PC-3 (cell line): ENCODE measurements around the gene RAD50. TPM values are rescaled to one million over a fixed set of nuclear protein-coding genes. Genes with fewer than 3 reads are reported as not detected.
"Not testable (repeated sequence)": the region's sequence is repeated elsewhere in the genome, so short reads cannot be mapped to it uniquely, and the experiment has no call there.

Source experiments
- ATAC-seq: fragments of 200-7000 bp; cut with Tn5 transposase; 2 replicates; pipeline ENCODE4 v1.9.1; 2020; ENCODE audit warnings: mild to moderate bottlenecking, moderate library complexity
- Bru-seq: library from RNA; stranded (reverse); fragments of 400-500 nt; gene quantifications from one replicate; lab custom pipeline; 2021; lab: Mats Ljungman, UMichigan
- BruChase-seq, 2 experiments: library from RNA; stranded (reverse); fragments of 400-500 nt; gene quantifications; one replicate each; lab custom pipeline; 2021; lab: Mats Ljungman, UMichigan
- BruUV-seq: library from RNA; stranded (reverse); fragments of 400-500 nt; replicated peaks from 2 replicates; lab custom pipeline; 2021; lab: Mats Ljungman, UMichigan
- CTCF ChIA-PET: fragments of 300-600 bp; sonication (Branson Sonifier 250); formaldehyde crosslinking; loops from one replicate; lab custom pipeline; 2022; ENCODE audit warnings: antibody characterized with exemption; lab: Charles Lee
- POLR2A ChIA-PET: fragments of 300-600 bp; sonication (Branson Sonifier 250); formaldehyde crosslinking; loops from one replicate; lab custom pipeline; 2022; ENCODE audit warnings: antibody characterized with exemption; ENCODE audit not compliant: unreplicated experiment; lab: Charles Lee
- DNase-seq: peaks from one replicate; pipeline ENCODE4 v3.0.0-alpha.2; 2015
- H2AFZ ChIP-seq: fragments of 300-600 bp; sonication (generic); 2 replicates; pipeline ENCODE4 v1.6.0; 2016; ENCODE audit warnings: antibody characterized with exemption, low read length
- H3F3A ChIP-seq: fragments of 300-600 bp; sonication (generic); one replicate; pipeline ENCODE4 v1.6.0; 2017; ENCODE audit warnings: antibody characterized with exemption, low read length, control low read depth, mild to moderate bottlenecking; ENCODE audit not compliant: unreplicated experiment
- H3K27ac ChIP-seq: fragments of 300-600 bp; sonication (generic); 2 replicates; pipeline ENCODE4 v1.5.1; 2016; ENCODE audit warnings: mild to moderate bottlenecking, low read length
- H3K27me3 ChIP-seq: fragments of 300-600 bp; sonication (generic); 2 replicates; pipeline ENCODE4 v1.6.1; 2016; ENCODE audit warnings: low read length, mixed read lengths
- H3K36me3 ChIP-seq: fragments of 300-600 bp; sonication (generic); 2 replicates; pipeline ENCODE4 v1.6.1; 2016; ENCODE audit warnings: low read depth, mixed run types, low read length, mixed read lengths
- H3K4me1 ChIP-seq: fragments of 300-600 bp; sonication (generic); 2 replicates; pipeline ENCODE4 v1.5.1; 2016; ENCODE audit warnings: low read length; ENCODE audit not compliant: insufficient read depth
- H3K4me2 ChIP-seq: fragments of 300-600 bp; sonication (generic); 2 replicates; pipeline ENCODE4 v1.6.0; 2016; ENCODE audit warnings: low read length
- H3K4me3 ChIP-seq: fragments of 300-600 bp; sonication (generic); 2 replicates; pipeline ENCODE4 v1.5.1; 2016; ENCODE audit warnings: mild to moderate bottlenecking, low read length, mixed read lengths
- H3K79me2 ChIP-seq: fragments of 300-600 bp; sonication (generic); 2 replicates; pipeline ENCODE4 v1.6.1; 2017; ENCODE audit warnings: low read length, mixed read lengths
- H3K9ac ChIP-seq: fragments of 300-600 bp; sonication (generic); 2 replicates; pipeline ENCODE4 v1.6.0; 2016; ENCODE audit warnings: mild to moderate bottlenecking, low read length
- H3K9me2 ChIP-seq: fragments of 300-600 bp; sonication (generic); replicated peaks from 2 replicates; pipeline ENCODE4 v1.6.1; 2016; ENCODE audit warnings: mixed run types, low read length, mixed read lengths
- H3K9me3 ChIP-seq: fragments of 300-600 bp; sonication (generic); 2 replicates; pipeline ENCODE4 v1.6.1; 2016; ENCODE audit warnings: low read length, mixed read lengths
- H4K20me1 ChIP-seq: fragments of 300-600 bp; sonication (generic); 2 replicates; pipeline ENCODE4 v1.6.1; 2016; ENCODE audit warnings: low read length, mixed read lengths
- CTCF ChIP-seq: fragments of 300-600 bp; sonication (generic); conservative IDR thresholded peaks from 2 replicates; pipeline ENCODE4 v1.5.1; 2017; ENCODE audit warnings: antibody characterized with exemption, low read depth, mild to moderate bottlenecking, low read length
- EZH2 ChIP-seq: fragments of 300-600 bp; sonication (generic); IDR thresholded peaks from one replicate; pipeline ENCODE4 v1.6.1; 2017; ENCODE audit warnings: antibody characterized with exemption, mild to moderate bottlenecking, low read length; ENCODE audit not compliant: unreplicated experiment
- EZH2phosphoT487 ChIP-seq: fragments of 300-600 bp; sonication (generic); IDR thresholded peaks from 2 replicates; pipeline ENCODE4 v1.6.1; 2018; ENCODE audit warnings: mild to moderate bottlenecking, antibody characterized with exemption, low read length, borderline replicate concordance
- intact Hi-C: fragments of 100-400 bp; cut with micrococcal nuclease; formaldehyde crosslinking; loops from 2 replicates; pipeline ENCODE4 v1.9.0; 2023
- long read RNA-seq: library from polyadenylated mRNA; unstranded; transcript quantifications from one replicate; pipeline ENCODE4 v2.0.0, GENCODE V29; 2021; ENCODE audit not compliant: unreplicated experiment
- total RNA-seq: library from RNA; depleted of rRNA; stranded (reverse); fragments of >200 nt; gene quantifications from 2 replicates; pipeline ENCODE4 v1.2.3, GENCODE V29; 2014; rRNA removed

RAD50 gene
- 3.5 and 6.7 TPM in 2 replicates for total RNA-seq
- percentile 67 among the genes with signal in this experiment for Bru-seq, nascent RNA
- percentile 84 among the genes with signal in this experiment for BruChase-seq, experiment 1, labeled RNA remaining after a 6-hour chase
- BruChase-seq, experiment 2, labeled RNA remaining after a 2-hour chase: percentile 81 among the genes with signal in this experiment
- long read RNA-seq, partial matches to known transcripts: 16 of 18 reads
- long read RNA-seq, other reads (novel, unspliced or antisense): 2 of 18 reads

GRCh38 chr5:132556763-132557477, at the start of gene RAD50:
Gene RAD50, plus strand, starts transcription at chr5:132556977. Its CDS starts 348 bp downstream, at chr5:132557325.
- H3K4me1 ChIP-seq: peaks cover 5% of the 10 kb centered on the region; the same call in 1 of the 2 replicates
- TSS peak; percentile 81 for BruUV-seq
- H2AFZ ChIP-seq: peak within 1 kb of the TSS; percentile 89
- no peaks in the 10 kb centered on the region for H3K9me3 ChIP-seq
- intact Hi-C loops: no loop called here
- H3K36me3 ChIP-seq: no peaks in the 10 kb centered on the region
- H3K9me2 ChIP-seq: no peaks in the 10 kb centered on the region
- H3K9ac ChIP-seq: peak within 1 kb of the TSS; percentile 70
- H4K20me1 ChIP-seq: no peaks in the 10 kb centered on the region
- H3F3A ChIP-seq: no peaks in the 10 kb centered on the region
- no peak for TF ChIP-seq CTCF
- no peak for TF ChIP-seq EZH2phosphoT487
- no peak for TF ChIP-seq EZH2
- peak within 1 kb of the TSS; percentile 84 for H3K4me2 ChIP-seq
- peak; percentile 79 for ATAC-seq
- H3K79me2 ChIP-seq: no peaks in the 10 kb centered on the region
- ChIA-PET CTCF (interaction anchor here (0.6 kb wide), 1 partner anchor 121 kb away, joined by 3 read pairs; no protein-coding TSS in a partner anchor), POLR2A (no interaction called here)
- H3K27me3 ChIP-seq: no peaks in the 10 kb centered on the region
- DNase-seq: peak; percentile 53
- H3K4me3 ChIP-seq: peak within 1 kb of the TSS; percentile 63
- peak within 1 kb of the TSS; percentile 44 for H3K27ac ChIP-seq

GRCh38 chr5:132510076-132510475, 46.7 kb upstream of the RAD50 start:
- Histone ChIP-seq H3K4me1 (no peaks in the 10 kb centered on the region), H3K79me2 (no peaks in the 10 kb centered on the region), H3K27ac (no peak overlapping the region), H4K20me1 (no peaks in the 10 kb centered on the region), H3K9me2 (no peaks in the 10 kb centered on the region), H3K36me3 (no peaks in the 10 kb centered on the region), H3F3A (no peaks in the 10 kb centered on the region), H3K4me3 (no peak overlapping the region), H3K9ac (no peak overlapping the region), H3K4me2 (no peak overlapping the region), H2AFZ (no peak overlapping the region), H3K9me3 (no peaks in the 10 kb centered on the region), H3K27me3 (no peaks in the 10 kb centered on the region)
- intact Hi-C loops: no loop called here
- DNase-seq (peak; percentile 62), ATAC-seq (0 out of 2 replicates have a peak, but pooled peaks have one; percentile 27)
- no TSS peak for BruUV-seq
- POLR2A ChIA-PET: interaction anchor here (0.7 kb wide), 1 partner anchor 12 kb away, joined by 6 read pairs; no protein-coding TSS in a partner anchor
- CTCF ChIA-PET: no interaction called here
- no peak for TF ChIP-seq EZH2phosphoT487
- TF ChIP-seq EZH2: no peak
- TF ChIP-seq CTCF: no peak

- H3F3A ChIP-seq, H3K36me3 ChIP-seq, H2AFZ ChIP-seq, ATAC-seq, intact Hi-C loops, H3K4me1 ChIP-seq, H3K27me3 ChIP-seq, H3K79me2 ChIP-seq, H4K20me1 ChIP-seq, H3K4me2 ChIP-seq, BruUV-seq, DNase-seq, H3K4me3 ChIP-seq, POLR2A ChIA-PET, H3K27ac ChIP-seq, H3K9me3 ChIP-seq, H3K9ac ChIP-seq, CTCF ChIA-PET, H3K9me2 ChIP-seq: not testable (repeated sequence)
These were observed 43.0 kb upstream of the RAD50 start for GRCh38 chr5:132513618-132514336.

- H3K9ac ChIP-seq, H3K4me1 ChIP-seq, H3F3A ChIP-seq, DNase-seq, H3K36me3 ChIP-seq, H3K4me3 ChIP-seq, H3K79me2 ChIP-seq, H3K4me2 ChIP-seq, H3K27me3 ChIP-seq, H4K20me1 ChIP-seq, H2AFZ ChIP-seq, H3K27ac ChIP-seq, ATAC-seq, H3K9me3 ChIP-seq, H3K9me2 ChIP-seq, POLR2A ChIA-PET, BruUV-seq: not testable (repeated sequence)
- CTCF ChIA-PET: interaction anchor here (0.7 kb wide), 1 partner anchor 349 kb away, joined by 13 read pairs; no protein-coding TSS in a partner anchor
- intact Hi-C loops: loop anchor here (10.0 kb wide), 1 partner anchor 193 kb away; no protein-coding TSS in a partner anchor
These were observed 34.7 kb upstream of the RAD50 start for GRCh38 chr5:132522067-132522466.
